ENCODE data around the gene RHCG. TPM values are rescaled to one million over a fixed set of nuclear protein-coding genes. Genes with fewer than 3 reads are reported as not detected.
A peak's percentile ranks its signal among the peaks of the same experiment; 100 is the strongest.

Gene RHCG
- total RNA-seq, 1 experiment from 2014 or later: not detected

DNA sequence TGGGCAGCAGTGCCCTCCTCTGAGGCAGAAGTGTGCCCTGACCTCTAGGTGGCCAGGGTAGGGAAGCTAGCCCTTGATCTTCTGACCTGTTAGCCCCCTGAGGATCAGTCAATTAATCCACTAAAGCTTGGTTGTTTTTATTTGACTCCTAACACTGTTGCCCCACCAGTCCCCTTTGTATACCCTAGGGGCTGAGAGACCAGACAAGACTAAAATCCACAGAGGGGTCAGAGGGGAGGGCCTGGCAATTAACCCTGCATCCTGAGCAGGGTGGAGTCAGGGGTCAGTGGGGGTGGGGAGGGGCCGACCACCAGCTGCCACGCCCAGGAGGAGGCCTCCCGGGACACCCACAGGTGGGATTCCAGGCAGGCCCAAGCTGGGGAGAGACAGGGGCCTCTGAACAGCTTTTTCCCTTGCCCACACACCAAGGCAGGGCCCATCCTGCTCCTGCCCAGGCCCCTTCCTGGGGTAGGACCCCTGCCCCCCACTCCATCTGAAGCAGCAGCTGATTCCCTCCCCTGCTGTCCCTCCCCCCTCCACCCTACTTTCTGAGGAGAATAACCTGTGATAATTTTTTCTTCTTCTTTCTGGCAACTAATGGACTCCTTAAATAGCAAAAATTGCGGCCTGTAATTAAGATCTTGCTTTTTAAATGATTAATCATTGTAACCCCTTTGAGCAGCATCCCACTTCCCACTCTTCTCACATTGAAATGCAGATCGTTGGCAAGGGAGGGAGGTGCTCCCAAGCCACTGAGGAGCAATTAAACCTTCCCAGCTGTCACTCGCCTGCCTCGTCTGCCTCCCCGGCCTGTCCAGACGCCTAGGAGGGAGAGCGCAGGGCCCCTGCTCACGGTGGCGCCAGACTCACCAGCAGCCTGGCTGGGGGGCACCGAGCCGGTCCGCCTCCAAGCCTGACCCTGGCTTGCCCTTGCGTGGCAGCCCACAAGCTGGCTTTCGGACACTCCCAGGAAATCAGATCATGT is 51.9 kb downstream of the RHCG start:
- DNase-seq (ENCODE audit: low spot score): no peak

DNA sequence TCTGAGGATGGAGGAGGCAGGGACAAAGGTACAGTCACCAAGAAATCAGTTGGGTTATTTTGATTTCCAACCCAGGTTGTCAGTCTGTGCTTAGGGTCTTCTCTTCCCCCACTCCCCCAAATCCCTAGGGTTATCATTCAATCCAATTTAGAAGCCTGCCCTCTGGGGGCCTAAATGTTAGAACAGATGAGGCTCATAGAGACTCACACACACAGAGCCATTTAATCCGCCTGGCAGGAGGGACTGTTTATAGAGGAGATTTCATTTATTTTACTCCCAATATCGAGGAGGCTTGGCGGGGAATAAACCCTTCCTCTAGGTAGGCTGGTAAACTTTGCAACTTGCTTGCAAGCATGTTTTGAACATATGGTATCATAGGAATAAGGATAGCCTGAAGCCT is 52.8 kb downstream of the RHCG start:
- DNase-seq (ENCODE audit: low spot score): no peak

DNA sequence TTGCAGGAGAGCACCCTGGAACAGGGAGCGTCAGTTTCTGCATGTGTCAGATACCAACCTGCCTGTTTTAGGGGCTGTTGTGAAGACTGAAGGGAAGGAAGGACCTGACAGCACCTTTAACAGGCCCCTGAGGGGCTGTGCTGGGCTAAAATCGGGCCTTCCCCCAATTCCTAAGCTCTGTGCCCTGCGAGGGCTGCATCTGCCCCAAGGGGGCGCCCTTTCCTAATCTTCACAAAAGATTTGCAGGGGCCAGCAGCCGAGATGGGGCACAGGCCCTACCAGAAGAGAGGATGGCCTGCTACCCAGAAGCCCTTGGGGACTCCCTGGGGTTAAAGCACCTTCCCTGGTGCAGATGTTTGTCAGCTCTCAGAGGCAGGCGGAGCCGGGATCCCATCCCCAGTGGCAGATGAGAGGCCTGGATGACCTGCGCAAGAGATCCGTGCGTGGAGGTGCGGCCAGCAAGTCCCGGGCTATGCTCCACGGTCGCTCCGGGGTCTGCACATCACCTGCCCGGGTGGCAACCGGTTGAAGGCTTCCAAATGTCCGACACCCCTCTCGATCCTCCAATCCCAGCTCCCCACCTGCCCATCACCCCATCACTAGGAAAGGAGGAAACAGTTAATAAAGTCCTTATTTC is 53.6 kb downstream of the RHCG start:
- peak; percentile 70 for DNase-seq (ENCODE audit: low spot score)

GRCh38 chr15:89442155-89442554 is 54.2 kb downstream of the RHCG start:
- no peak for DNase-seq (ENCODE audit: low spot score)

DNA sequence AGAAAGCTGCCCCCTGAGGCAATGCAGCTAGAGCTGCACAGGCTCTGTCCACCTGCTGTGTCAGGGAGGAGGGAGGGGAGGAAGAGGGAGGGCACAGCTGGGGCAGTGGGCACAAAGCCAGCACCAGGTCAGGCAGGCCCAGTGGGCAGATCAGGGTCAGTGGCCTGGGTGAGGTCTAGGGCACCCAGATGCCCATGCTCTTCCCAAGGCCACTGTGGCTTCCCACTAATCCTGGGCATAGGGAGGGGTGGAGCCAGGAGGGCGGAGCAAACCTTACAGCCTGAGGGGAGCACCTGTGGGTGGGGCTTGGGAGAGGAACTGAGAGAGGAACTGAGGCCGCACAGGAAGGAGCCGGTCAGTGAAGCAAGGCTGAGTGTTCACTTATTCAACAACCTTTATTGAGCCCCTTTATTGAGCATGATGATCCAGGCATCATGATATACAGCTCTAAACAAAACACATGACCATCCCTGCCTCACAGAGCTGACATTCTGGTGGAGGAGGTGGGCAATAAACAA is 55.0 kb downstream of the RHCG start:
- DNase-seq (ENCODE audit: low spot score): no peak

GRCh38 chr15:89439764-89440163 is 56.6 kb downstream of the RHCG start:
- no peak for DNase-seq (ENCODE audit: low spot score)

- peak; percentile 21 for DNase-seq (ENCODE audit: low spot score)
These were observed 59.6 kb downstream of the RHCG start for GRCh38 chr15:89436560-89437311.

- DNase-seq (ENCODE audit: low spot score): no peak
These were observed 61.0 kb downstream of the RHCG start for GRCh38 chr15:89435362-89435761.

DNA sequence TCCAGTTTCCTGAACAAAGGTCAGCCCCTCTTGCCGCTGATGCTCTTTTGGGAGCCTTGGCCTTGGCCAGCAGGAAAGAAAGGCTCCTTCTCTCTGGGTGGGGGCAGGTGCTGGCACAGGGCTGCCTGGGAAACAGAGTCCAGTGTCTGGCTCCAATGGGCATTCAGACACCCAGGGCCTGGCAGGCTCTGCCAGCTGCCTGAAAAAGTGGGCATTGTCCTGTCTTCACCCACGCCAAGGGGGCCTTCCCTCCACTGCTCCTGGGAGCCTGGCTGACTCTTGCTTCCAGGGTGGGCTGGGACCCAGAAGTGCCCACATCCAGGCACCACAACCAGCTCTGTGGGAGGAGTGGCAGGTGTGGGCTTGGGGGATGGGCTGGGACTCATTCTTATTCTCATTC is 62.7 kb downstream of the RHCG start:
- DNase-seq (ENCODE audit: low spot score): no peak

DNA sequence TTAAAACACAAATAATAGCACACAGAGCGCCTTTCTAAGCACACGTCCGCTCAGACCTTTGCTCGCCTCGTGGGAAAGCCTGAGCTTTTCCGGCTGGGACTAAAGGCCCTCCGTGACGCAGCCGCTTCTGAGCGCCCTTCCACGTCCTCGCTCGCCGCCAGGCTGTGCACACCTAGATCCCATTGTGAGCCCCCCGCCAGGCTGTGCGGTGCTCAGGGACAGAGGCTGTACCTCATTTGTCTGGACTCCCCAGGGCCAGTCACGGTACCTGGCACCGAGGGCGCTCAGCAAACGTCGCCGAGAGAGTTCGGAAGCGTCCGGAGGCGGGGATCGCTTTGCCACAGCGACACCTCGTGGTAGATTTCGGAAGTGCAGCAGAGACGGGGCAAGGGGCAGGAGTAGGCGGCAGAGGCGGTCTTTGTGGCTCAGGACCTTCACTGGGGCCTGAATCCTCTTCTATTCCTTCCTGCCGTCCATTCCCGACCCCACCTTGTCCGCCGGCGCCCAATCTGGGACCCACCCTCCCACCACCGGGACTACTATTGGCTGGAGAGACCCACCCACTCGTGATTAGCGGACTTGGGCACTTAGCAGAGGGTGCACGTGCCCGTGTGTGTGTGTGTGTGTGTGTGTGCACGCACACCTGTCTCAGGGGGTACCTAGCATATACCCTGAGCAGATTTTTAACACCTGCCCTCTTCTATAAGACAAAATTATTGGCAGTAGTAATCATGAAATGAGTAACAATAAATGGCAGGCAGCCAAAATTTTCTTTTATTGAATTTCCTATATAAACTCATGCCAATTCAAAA is 65.6 kb downstream of the RHCG start:
- DNase-seq (ENCODE audit: low spot score): peak; percentile 95

DNA sequence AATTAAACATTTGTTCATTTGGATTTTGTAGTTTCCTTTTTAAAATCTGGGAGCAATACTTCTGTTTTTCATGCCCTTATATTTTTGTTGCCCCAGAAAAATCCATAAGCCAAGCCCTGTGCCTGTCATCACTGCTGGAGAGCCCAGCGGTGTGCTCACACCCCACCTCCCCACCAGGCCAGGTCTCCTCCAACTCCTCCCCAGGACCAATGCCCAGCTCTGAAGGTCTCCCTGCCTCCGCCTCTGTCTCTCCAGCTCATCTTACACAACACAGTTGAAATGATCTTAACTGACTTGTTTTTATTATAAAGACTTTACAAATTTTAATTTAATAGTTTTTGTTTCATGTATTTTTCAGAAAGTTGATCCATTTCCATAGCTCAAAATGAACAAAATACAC is 66.4 kb downstream of the RHCG start:
- no peak for DNase-seq (ENCODE audit: low spot score)

DNA sequence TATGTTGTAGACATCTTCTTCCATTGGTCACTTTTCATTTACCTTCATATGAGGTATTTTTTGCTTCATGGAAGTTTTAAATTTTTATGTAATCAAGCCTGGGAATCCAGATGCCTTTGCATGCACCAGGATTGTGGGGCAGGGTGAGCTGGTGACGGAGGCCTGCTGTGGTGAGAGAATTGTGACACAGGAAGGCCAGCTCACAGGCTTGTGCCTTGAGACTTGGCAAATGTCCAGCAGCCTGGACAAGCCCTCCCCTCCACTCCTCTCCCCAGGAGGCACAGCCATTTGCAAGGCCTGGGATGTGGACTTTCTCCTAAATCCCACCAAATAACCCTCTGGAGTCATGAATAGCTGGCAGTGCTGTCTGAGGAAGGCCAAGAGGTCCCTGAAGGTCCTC is 67.4 kb downstream of the RHCG start:
- DNase-seq (ENCODE audit: low spot score): no peak

- no peak for DNase-seq (ENCODE audit: low spot score)
These were observed 68.1 kb downstream of the RHCG start for GRCh38 chr15:89428246-89428645.

DNA sequence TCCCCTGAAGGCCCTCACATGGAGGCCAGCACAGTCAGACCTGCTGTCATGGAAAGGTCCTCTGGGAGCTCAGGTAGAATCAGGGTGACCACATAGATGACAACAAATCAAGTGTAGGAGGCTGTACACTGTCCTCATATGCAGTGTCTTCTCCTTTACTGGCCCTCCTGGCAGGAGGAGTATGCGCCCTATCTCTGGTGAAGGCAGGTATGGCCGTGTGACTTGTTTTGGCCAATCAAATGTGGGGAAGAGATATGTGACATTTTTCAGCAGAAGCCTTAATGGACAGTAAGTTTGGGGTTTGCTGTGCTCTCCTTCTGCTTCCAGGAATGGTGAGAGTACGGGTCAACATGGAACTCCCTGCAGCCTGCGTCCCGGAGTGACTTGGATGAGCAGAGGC is 69.9 kb downstream of the RHCG start:
- DNase-seq (ENCODE audit: low spot score): no peak

DNA sequence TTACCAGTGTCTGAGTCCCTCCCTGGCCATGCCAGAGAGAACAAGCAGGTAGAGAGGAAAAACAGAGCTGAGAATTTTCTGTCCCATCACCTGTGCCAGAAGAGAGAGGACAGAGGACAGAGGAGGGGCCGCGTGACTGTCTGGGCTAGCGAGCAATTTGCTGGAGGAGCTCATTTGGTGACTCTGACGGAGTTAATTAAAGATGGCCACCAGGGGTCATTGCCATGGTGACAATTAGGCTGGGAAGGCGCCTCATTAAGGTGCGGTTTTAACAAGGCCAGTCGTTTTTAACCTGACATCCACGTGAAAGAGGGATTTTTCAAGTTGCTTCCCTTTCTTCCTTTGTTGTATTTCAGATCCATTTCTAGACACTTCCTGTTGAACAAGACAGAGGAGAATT is 72.4 kb downstream of the RHCG start:
- DNase-seq (ENCODE audit: low spot score): no peak

Other genes starting within 250 kb of the RHCG start
- gene POLG, start 161.8 kb downstream of the RHCG start, total RNA-seq (2014; rRNA removed; shearing (Covaris generic)): 159 and 161 TPM in 2 replicates
- 14.9 and 15.2 TPM in 2 replicates for gene TICRR, start 78.9 kb upstream of the RHCG start, total RNA-seq (2014; rRNA removed; shearing (Covaris generic))
- 2.0 and 2.1 TPM in 2 replicates for gene KIF7, start 158.9 kb upstream of the RHCG start, total RNA-seq (2014; rRNA removed; shearing (Covaris generic))
- gene PLIN1, start 182.8 kb upstream of the RHCG start, total RNA-seq (2014; rRNA removed; shearing (Covaris generic)): 0.03 and 0.51 TPM in 2 replicates
- gene PEX11A, start 194.2 kb upstream of the RHCG start, total RNA-seq (2014; rRNA removed; shearing (Covaris generic)): 5.8 and 8.8 TPM in 2 replicates
- gene WDR93, start 194.2 kb upstream of the RHCG start, total RNA-seq (2014; rRNA removed; shearing (Covaris generic)): 0.08 and 0.61 TPM in 2 replicates